Adrenal gland (tissue), 5 donors: Measurements from ENCODE around the gene MACROD2.

Experiments
- POLR2A ChIP-seq, 2 donors: fragments of 450-650 bp; IDR thresholded peaks; one replicate each; pipeline ENCODE4 v1.6.1; 2017; ENCODE audit warnings: antibody characterized with exemption in 2 of 2, mild to moderate bottlenecking in 2 of 2, moderate library complexity in 1 of 2
- TF ChIP-seq, protein P1 (sequence below), 6 experiments: fragments of 450-650 bp in 4 of 6; fragments of 200-600 bp in 2 of 6; sonication (generic) in 1 of 6; IDR thresholded peaks; 1 replicate in 5 of 6; 2 replicates in 1 of 6; pipeline versions ENCODE4 v1.5.1 to v1.8.0; 2016 to 2021; ENCODE audit warnings: antibody characterized with exemption in 6 of 6, mild to moderate bottlenecking in 2 of 6, moderate library complexity in 1 of 6
- donor health status: DM: no; HTN: no; CAD: no.

DNA sequence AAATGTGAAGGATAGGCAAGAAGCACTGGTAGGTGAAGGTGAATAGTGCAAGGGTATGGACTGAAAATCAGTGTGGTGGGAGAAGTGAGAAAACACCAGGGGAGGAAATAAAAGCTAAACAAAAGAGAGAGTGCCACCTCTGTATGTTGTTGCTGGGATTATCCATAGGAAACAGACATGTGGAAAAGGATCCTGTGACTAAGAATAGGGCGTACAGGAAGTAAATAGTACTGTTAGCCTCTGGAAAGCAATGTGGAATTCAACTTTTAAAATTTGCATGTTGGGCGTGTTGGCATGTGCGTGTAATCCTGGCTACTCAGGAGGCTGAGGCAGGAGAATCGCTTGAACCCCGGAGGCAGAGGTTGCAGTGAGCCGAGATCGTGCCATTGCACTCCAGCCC, 1916.3 kb downstream of the MACROD2 start:
- TF ChIP-seq POLR2A (IDR thresholded peaks at IDR 0.05): no peak
- TF ChIP-seq, protein P1, sequence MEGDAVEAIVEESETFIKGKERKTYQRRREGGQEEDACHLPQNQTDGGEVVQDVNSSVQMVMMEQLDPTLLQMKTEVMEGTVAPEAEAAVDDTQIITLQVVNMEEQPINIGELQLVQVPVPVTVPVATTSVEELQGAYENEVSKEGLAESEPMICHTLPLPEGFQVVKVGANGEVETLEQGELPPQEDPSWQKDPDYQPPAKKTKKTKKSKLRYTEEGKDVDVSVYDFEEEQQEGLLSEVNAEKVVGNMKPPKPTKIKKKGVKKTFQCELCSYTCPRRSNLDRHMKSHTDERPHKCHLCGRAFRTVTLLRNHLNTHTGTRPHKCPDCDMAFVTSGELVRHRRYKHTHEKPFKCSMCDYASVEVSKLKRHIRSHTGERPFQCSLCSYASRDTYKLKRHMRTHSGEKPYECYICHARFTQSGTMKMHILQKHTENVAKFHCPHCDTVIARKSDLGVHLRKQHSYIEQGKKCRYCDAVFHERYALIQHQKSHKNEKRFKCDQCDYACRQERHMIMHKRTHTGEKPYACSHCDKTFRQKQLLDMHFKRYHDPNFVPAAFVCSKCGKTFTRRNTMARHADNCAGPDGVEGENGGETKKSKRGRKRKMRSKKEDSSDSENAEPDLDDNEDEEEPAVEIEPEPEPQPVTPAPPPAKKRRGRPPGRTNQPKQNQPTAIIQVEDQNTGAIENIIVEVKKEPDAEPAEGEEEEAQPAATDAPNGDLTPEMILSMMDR (IDR thresholded peaks at IDR 0.05): no peak
